GM21360 (cell line): ENCODE data around the gene MYO3B.
"Not testable (repeated sequence)": the region's sequence is repeated elsewhere in the genome, so short reads cannot be mapped to it uniquely, and the experiment has no call there.

Experiments
- ATAC-seq: cut with Tn5 transposase; IDR thresholded peaks from one replicate; pipeline ENCODE4 v1.9.1; 2021; ENCODE audit warnings: mild to moderate bottlenecking, moderate library complexity; ENCODE audit not compliant: unreplicated experiment

The MYO3B gene

GRCh38 chr2:170408461-170409163 lies 230.7 kb downstream of the MYO3B start:
- no peak for ATAC-seq

DNA sequence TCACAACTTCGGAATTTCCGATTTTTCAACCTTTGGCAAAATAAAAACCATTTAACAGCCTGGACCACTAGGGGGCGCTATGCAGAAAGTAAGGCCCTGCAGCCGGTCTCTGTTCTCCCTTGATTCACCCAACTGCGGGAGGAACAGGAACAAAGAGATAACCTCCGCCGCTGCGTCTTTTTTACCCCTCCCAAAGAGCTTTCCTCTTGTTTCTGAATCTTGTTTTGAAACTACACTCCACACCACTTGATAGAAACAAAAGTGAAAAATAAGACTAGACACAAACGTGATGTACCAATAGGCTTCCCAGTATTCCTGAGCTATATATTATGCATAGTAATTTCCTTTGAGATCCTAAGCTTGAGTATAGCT lies 231.2 kb downstream of the MYO3B start:
- ATAC-seq = no peak

- ATAC-seq = no peak
Observed at GRCh38 chr2:170411660-170412059, 233.7 kb downstream of the MYO3B start.

DNA sequence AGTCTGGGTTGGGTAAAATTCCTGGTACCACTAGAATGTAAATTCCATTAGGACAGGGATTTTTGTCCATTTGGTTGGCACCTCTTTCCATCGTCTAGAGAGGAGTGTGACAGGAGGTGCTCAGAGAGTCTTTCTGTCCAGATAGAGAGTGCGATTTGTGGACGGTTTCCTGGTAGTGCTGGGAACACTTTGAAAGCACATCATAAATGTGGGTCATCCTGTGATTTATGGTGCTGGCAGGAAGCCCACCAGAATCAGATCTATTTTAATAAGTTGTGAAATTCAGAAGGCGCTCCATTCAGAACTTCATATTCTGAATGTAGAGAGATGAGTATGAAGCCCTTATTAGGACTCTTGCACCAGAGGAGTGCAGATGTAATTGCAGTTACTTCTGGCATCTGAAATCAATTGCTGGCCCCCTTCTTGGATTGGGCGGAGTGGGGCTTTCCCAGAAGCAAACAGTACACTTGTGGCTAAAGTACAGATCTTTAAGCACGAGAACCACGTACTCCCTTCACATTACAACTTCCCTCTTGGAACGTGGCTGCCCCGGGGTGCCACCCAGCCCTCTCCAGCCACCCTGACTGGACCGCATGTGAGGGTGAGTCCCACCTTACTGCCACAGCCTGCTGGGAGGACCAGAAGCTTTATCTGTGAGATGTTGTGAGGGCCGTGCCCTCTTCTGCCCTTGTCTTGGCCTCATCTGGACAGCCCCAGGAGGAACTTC lies 243.2 kb downstream of the MYO3B start:
- ATAC-seq = no peak

DNA sequence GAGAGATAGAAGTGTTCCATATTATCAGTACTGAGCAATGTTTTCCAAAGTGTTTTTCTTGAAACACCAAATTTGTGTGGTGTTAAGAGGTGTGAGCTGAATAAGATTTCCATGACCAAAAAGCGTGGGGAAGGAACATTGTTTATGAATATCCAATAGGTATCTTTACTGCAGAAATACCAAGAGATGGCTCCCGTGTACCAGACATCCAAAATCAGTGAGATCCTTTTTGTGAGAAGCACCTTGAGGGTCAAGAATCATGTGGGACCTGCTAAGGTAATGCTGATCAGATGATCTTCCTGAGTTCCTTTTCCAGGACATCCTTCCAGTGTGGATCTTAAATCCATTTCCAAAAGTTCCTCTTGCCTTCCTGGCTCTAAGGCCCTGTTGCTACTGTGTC lies 246.0 kb downstream of the MYO3B start:
- no peak for ATAC-seq

DNA sequence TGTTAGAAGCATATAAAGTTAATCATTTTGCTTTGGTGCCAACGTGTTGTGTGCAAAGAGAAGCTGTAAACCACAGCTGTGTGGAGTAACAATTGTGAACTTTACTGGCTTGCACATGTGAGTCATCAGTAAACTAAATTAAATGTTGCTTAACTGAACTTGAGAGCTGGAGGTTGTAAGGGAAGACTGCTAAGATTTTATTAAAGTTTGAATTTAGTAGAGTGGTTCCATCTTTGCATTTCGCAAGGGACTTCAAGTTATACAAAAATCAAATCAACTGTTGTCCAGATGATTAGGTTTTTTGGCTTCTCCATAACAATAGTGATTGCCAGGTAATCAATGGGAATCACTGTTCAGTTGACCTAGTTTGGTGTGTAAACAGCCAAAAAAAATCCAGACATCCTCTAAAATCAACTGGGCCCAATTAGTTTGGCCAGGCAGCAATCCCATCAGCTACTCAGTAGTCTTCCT lies 247.4 kb downstream of the MYO3B start:
- ATAC-seq = no peak

DNA sequence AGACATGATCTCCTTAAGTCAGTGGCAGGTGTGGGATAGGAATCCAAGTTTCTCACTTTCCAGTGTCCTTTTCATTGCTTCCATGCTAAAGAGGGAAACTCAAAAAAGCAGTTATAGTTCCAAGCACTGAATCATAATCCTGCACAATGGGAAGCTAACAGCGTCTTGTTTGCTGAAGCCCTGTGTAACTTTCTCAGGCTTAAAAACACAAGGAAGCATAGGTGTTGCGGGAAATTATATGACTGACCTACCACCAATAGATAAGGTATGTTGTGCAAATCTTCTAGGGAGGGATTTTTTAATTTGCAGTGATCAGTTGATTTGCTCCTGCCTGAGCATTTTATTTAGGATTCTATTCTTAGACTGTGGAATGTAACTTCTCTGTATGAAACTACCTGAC lies 250.9 kb downstream of the MYO3B start:
- no peak for ATAC-seq

DNA sequence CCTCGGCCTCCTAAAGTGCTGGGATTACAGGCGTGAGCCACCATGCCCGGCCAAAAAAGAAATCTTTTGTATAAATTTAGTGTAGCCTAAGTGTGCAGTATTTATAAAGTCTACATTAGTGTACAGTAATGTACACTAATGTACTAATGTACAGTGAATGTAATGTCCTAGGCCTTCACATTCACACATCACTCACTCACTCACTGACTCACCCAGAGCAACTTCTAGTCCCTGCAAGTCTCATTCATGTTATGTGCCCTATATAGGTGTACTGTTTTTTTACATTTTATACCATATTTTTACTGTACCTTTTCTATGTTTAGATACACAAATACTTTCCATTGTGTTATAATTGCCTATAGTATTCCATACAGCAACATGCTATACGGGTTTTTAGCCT lies 254.9 kb downstream of the MYO3B start:
- no peak for ATAC-seq

DNA sequence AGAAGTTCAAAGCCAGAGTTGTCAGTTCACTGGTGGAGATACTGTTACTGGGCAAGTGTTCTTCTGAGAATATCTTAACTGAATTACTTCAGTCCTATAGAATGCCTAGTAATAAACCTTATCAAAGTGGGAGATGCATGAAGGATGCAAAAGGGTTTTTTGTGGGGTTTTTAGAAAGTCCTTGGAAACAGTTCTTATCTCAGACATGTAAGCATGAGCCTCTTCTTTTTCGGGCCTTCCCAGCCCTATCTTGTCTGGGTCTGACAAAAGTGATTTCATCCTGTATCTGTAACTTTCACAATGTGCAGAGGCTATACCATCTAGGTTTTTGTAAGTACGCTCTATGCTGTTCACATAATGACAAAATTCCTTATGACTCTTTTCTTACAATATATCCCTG lies 255.5 kb downstream of the MYO3B start:
- no peak for ATAC-seq

DNA sequence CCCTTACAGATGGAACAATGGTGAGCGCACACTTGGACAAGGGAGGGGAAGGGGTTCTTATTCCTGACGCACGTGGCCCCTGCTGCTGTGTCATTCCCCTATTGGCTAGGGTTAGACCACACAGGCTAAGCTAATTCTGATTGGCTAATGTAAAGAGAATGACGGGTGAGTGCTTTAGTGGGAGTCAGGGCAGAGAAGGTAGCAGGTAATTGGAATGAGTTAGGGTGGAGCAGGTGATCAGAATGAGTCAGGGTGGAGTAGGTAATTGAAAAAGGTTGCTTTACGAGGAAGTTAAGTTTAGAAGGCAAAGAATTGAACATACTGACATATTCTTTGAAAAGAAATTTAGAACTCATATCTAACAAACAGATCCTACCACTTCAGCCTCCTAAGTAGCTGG lies 256.4 kb downstream of the MYO3B start:
- ATAC-seq = not testable (repeated sequence)

DNA sequence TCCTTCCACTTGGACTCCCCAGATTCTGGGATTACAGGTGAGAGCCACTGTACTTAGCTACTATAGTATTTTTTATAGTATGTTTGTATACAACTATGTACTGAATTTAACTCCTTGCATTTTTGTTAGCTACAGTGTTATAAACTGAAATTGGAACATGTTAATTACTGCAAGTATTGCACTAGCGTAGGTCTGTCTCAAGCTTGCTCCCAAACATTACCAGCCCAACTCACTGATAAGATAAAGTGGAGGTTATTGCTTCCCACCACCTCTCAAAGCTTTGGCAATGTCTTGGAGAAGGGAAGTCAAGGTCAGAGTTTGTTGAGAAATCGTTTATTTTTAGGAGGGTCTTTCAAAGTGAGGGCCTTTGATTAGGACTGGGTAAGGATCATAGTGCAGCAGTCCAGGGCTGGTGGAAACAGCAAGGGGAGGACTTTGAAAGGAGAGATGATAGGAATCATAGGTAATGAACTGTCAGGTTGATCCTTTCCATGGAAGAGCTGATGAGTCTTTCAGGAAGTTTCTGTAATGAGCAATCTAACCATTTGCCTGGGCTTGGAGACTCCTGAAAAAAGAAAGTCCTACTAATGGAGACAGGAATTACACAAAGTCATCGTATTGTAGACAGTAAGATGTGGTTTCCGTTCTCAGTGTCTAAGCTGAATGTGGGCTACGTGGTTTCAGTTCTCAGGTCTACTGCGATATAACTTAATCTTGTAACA lies 257.1 kb downstream of the MYO3B start:
- ATAC-seq = no peak

GRCh38 chr2:170436077-170436943 lies 258.4 kb downstream of the MYO3B start:
- no peak for ATAC-seq

DNA sequence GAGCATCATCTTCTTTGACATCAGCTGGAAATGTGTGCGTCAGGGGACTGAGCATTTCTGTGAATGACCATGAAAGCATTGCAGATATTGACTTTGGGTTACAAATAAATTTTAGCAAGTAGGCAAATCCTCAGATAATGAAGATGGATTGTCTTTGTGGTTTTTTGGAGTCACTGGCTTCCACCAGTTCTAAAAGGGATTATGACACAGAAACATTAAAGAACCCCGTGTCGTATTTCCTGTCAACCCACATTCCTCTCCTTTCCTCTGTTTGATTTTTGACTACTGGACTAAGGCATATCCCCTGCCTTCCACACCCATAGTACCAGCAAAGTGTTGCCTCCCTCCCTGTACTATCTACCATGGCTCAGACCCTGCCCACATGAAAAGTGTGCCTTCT lies 268.1 kb downstream of the MYO3B start:
- ATAC-seq = no peak

DNA sequence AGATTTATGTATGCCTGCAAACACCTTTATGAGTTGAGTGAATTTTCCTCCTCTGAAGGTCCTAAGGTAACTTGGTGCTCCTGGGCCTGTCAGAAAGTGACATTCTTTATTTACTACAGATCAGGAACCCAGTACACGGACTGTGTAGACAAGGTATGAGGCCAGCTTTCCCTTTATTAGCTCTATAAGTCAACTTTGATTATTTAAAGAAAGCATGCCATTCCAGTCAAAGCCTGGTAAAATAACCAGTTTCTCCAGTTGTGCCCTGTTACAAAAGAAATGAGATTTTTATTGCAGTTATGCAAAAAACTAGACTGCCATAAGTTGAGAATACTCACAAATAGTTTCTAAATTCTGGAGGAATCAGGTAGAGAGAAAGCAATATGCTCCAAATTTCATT lies 271.1 kb downstream of the MYO3B start:
- no peak for ATAC-seq

GRCh38 chr2:170454471-170455372 lies 276.8 kb downstream of the MYO3B start:
- ATAC-seq = no peak

DNA sequence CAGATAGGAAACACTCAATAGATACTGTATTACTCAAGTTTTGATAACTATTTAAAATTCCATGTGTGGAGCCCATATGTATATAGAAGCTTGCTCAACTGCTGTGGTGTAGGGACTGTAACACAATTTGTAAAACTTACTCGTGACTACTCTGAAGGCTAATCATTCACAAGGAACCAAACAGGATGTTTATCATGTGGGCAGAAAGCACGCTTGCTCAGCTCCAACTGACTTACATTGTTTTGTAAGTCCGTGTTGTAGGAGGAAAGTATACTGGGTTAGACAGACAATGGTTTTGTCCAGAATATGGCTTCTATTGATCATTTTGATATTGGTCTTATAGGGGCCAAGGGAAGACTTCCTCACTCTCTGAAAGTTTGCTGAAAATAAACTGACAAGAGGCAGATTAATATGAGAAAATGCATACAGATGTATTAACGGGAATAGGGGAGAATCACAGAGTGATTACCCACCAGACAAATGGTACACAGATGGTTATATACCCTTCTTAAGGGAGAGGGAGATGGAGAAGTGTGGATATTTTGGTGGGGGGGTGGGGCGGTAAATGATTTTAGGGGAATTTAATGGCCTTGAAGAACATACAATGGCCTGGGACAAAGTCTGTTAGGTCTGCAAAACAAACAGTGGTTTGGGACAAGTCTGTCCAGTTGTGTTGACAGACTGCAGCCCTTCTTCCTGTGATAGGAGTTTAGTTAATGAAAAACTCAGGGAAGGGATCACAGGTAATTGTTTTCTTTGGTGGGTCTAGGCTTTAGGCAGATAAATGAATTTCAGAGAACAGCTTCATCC lies 277.9 kb downstream of the MYO3B start:
- no peak for ATAC-seq

DNA sequence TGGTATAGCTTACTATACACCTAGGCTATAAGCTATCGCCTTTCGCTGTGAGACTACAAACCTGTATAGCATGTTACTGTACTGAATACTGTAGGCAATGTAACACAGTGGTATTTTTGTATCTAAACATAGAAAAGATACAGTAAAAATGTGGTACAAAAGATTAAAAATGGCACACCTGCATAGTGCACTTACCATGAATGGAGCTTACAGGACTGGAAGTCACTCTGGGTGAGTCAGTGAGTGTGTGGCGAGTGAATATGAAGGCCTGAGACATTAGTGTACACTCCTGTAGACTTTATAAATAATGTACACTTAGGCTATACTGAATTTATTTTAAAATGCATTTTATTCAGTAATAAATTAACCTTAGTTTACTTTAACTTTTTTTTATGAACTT lies 279.0 kb downstream of the MYO3B start:
- ATAC-seq = no peak

- ATAC-seq = no peak
Observed at GRCh38 chr2:170457742-170458141, 279.8 kb downstream of the MYO3B start.

GRCh38 chr2:170461889-170462288 lies 283.9 kb downstream of the MYO3B start:
- no peak for ATAC-seq
